ENCODE results near the gene MUCL3.

GRCh38 chr6:30939473-30939872 is 1.3 kb upstream of the MUCL3 start:
- TF ChIP-seq CTCF (IDR thresholded peaks at IDR 0.05; ENCODE audit: insufficient read depth, low read length), result no peak
- no peak for TF ChIP-seq SPI1 (IDR thresholded peaks at IDR 0.05; ENCODE audit: borderline replicate concordance, low read depth)
- no peak for TF ChIP-seq GABPA (IDR thresholded peaks at IDR 0.05; ENCODE audit: low read depth)
- TF ChIP-seq POLR2AphosphoS5 (IDR thresholded peaks at IDR 0.05; ENCODE audit: low read depth), result no peak
- TF ChIP-seq REST (IDR thresholded peaks at IDR 0.05; ENCODE audit: insufficient replicate concordance, low read depth), result no peak

Data from HL-60 (cell line).